HL-60 (cell line): ENCODE results near the gene CXCR4.

Source experiments
- DNase-seq, 2 experiments: peaks; one replicate each; pipeline ENCODE4 v3.0.0-alpha.2; 2010 to 2020; ENCODE audit warnings: low read depth in 1 of 2, low spot score in 1 of 2
- H3K27ac ChIP-seq: fragments of 250-450 bp; sonication (Bioruptor Pico); replicated peaks from 2 replicates; pipeline ENCODE4 v1.5.1; 2020; ENCODE audit warnings: mild to moderate bottlenecking, moderate library complexity
- H3K27me3 ChIP-seq: fragments of 250-450 bp; sonication (Bioruptor Pico); 2 replicates; pipeline ENCODE4 v1.5.1; 2021; ENCODE audit warnings: mild to moderate bottlenecking, moderate library complexity; ENCODE audit not compliant: insufficient read depth, poor library complexity, severe bottlenecking
- H3K4me3 ChIP-seq: replicated peaks from 2 replicates; pipeline ENCODE4 v1.5.1; 2011; ENCODE audit warnings: mild to moderate bottlenecking, control low read depth, low read length; ENCODE audit not compliant: insufficient read depth
- GABPA ChIP-seq: IDR thresholded peaks from 2 replicates; pipeline ENCODE4 v1.6.1; 2012; ENCODE audit warnings: low read depth
- POLR2AphosphoS5 ChIP-seq: IDR thresholded peaks from 2 replicates; pipeline ENCODE4 v1.6.1; 2012; ENCODE audit warnings: low read depth
- SPI1 ChIP-seq: IDR thresholded peaks from 2 replicates; pipeline ENCODE4 v1.6.1; 2012; ENCODE audit warnings: low read depth, mild to moderate bottlenecking, borderline replicate concordance
- TF ChIP-seq, protein P1 (sequence below): IDR thresholded peaks from one replicate; pipeline ENCODE4 v1.5.1; 2011; ENCODE audit warnings: low read length, control low read depth, inconsistent platforms; ENCODE audit not compliant: insufficient read depth
- TF ChIP-seq, protein P2 (sequence below): IDR thresholded peaks from 2 replicates; pipeline ENCODE4 v1.6.1; 2012; ENCODE audit warnings: low read depth; ENCODE audit not compliant: insufficient replicate concordance

The CXCR4 gene

DNA sequence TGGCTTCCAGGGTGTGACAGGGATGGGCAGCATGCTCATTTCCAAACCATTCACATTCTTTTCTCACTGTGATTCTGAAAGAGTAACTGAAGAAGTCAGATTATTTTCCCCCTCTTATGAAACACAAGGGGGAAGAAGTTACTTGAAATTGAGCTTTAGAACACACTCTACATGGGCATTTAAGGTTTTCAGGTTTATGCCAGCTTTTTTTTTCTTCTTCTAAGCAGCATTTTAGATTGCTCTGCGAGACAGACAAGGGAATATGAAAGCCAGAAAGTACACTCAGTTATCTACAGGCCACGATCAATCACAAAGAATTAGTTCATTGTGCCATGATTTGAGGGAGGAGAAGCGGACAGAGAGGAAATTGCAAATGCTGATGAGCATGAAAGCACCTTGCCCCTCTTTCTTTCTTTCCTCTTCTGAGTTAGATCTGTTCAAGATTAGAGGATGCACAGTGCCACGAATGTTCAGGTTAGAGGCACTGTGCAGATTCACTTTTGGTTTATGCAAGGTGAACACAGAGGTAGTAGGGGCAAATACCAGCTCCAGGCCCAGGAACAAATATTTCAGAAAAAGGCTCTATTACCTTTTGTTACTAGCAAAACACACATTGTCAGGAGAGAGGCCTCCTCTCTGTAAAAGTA is 49.2 kb downstream of the CXCR4 start:
- DNase-seq = no peak
- H3K4me3 ChIP-seq = no peak overlapping the region
- TF ChIP-seq GABPA = no peak
- TF ChIP-seq SPI1 = no peak
- TF ChIP-seq, protein P1, sequence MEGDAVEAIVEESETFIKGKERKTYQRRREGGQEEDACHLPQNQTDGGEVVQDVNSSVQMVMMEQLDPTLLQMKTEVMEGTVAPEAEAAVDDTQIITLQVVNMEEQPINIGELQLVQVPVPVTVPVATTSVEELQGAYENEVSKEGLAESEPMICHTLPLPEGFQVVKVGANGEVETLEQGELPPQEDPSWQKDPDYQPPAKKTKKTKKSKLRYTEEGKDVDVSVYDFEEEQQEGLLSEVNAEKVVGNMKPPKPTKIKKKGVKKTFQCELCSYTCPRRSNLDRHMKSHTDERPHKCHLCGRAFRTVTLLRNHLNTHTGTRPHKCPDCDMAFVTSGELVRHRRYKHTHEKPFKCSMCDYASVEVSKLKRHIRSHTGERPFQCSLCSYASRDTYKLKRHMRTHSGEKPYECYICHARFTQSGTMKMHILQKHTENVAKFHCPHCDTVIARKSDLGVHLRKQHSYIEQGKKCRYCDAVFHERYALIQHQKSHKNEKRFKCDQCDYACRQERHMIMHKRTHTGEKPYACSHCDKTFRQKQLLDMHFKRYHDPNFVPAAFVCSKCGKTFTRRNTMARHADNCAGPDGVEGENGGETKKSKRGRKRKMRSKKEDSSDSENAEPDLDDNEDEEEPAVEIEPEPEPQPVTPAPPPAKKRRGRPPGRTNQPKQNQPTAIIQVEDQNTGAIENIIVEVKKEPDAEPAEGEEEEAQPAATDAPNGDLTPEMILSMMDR = no peak
- TF ChIP-seq, protein P2, sequence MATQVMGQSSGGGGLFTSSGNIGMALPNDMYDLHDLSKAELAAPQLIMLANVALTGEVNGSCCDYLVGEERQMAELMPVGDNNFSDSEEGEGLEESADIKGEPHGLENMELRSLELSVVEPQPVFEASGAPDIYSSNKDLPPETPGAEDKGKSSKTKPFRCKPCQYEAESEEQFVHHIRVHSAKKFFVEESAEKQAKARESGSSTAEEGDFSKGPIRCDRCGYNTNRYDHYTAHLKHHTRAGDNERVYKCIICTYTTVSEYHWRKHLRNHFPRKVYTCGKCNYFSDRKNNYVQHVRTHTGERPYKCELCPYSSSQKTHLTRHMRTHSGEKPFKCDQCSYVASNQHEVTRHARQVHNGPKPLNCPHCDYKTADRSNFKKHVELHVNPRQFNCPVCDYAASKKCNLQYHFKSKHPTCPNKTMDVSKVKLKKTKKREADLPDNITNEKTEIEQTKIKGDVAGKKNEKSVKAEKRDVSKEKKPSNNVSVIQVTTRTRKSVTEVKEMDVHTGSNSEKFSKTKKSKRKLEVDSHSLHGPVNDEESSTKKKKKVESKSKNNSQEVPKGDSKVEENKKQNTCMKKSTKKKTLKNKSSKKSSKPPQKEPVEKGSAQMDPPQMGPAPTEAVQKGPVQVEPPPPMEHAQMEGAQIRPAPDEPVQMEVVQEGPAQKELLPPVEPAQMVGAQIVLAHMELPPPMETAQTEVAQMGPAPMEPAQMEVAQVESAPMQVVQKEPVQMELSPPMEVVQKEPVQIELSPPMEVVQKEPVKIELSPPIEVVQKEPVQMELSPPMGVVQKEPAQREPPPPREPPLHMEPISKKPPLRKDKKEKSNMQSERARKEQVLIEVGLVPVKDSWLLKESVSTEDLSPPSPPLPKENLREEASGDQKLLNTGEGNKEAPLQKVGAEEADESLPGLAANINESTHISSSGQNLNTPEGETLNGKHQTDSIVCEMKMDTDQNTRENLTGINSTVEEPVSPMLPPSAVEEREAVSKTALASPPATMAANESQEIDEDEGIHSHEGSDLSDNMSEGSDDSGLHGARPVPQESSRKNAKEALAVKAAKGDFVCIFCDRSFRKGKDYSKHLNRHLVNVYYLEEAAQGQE = no peak
- no peak for TF ChIP-seq POLR2AphosphoS5
- H3K27me3 ChIP-seq = no peaks in the 10 kb centered on the region
- no peak overlapping the region for H3K27ac ChIP-seq

DNA sequence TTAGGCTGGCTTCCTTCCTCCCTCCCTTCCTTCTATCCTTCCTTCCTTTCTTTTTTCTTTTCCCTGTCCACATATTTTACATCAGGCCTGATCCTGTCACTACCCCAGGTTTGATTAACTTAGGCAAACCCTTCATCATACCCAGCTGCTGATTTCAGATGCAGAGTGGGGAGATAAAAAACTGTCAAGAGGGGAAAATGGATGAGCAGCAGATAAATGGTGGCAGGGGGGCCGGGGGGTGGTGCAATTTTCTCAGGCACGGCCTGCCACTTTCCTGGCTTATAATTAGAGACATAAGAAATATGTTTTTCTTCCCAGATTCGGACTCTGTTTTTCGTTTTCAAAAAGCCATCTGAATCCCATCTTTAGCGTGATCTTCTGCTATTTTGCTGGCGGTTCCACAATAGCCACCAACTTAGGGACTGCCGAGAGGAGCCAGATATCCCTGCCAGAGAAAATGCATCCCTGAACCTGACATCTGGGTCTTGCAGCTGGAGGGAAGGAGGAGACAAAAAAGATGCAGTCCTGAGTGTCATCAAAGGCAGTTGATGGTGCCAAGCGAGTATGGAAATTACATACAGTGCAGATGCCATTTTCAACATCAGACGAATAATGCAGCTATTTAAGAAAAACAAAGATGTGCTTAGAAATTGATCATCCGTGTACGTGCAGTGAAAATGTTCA is 49.9 kb downstream of the CXCR4 start:
- TF ChIP-seq SPI1 (no peak), POLR2AphosphoS5 (no peak), GABPA (no peak)
- TF ChIP-seq, protein P2 = no peak
- TF ChIP-seq, protein P1 = no peak
- H3K27ac ChIP-seq = no peak overlapping the region
- DNase-seq = no peak
- no peak overlapping the region for H3K4me3 ChIP-seq
- H3K27me3 ChIP-seq = no peaks in the 10 kb centered on the region

DNA sequence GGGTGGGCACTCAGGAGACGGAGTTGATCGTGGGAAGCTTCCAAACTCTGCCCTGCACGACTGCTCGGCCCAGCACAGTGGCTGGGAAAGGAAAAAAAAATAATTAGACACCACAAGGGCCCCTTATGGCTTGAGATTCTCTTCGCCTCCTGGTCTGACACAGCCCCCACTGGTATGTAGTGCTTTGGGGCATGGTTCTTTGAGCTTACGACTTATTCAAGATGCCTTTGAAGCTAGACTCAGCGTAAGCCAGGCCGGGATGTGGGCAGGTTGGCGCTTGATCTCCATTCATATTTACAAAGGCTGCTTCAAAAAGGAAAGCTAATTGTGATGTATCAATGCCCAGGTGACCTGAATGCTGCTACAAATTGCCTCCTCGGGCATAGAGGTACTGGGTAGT is 50.5 kb downstream of the CXCR4 start:
- H3K27ac ChIP-seq = no peak overlapping the region
- DNase-seq = no peak
- H3K4me3 ChIP-seq = no peak overlapping the region
- TF ChIP-seq SPI1 = no peak
- TF ChIP-seq, protein P2 = no peak
- no peak for TF ChIP-seq POLR2AphosphoS5
- TF ChIP-seq, protein P1 = no peak
- TF ChIP-seq GABPA = no peak
- no peaks in the 10 kb centered on the region for H3K27me3 ChIP-seq
